Mesodermal cell (in vitro differentiated cells): ENCODE data around the gene LONRF2.

Experiments used
- H3K27ac ChIP-seq: 2 replicates; pipeline ENCODE4 v1.7.0; 2013; ENCODE audit warnings: mild to moderate bottlenecking, low read depth, low read length, moderate library complexity; ENCODE audit not compliant: severe bottlenecking
- H3K36me3 ChIP-seq: 2 replicates; pipeline ENCODE4 v1.7.1; 2013; ENCODE audit warnings: mild to moderate bottlenecking, low read length, moderate library complexity; ENCODE audit not compliant: control insufficient read depth, insufficient read depth
- H3K4me1 ChIP-seq: one replicate; pipeline ENCODE4 v1.7.1; 2013; ENCODE audit warnings: mild to moderate bottlenecking, low read length; ENCODE audit not compliant: insufficient read depth, control insufficient read depth, poor library complexity, severe bottlenecking
- H3K4me3 ChIP-seq: 2 replicates; pipeline ENCODE4 v1.7.0; 2013; ENCODE audit warnings: low read length, control low read depth, mild to moderate bottlenecking; ENCODE audit not compliant: insufficient read depth, poor library complexity, severe bottlenecking; ENCODE audit errors: extremely low read depth
- H3K9me3 ChIP-seq: 2 replicates; pipeline ENCODE4 v1.7.1; 2013; ENCODE audit warnings: mild to moderate bottlenecking, low read length, moderate library complexity; ENCODE audit not compliant: control insufficient read depth
- WGBS, 2 experiments: methylation state at CpG; one replicate each; pipeline ENCODE4 v1.1.5; 2013; ENCODE audit warnings: missing lambda C conversion rate in 2 of 2; ENCODE audit not compliant: insufficient coverage in 2 of 2; 5-methylcytosine and 5-hydroxymethylcytosine counted together

Gene LONRF2

DNA sequence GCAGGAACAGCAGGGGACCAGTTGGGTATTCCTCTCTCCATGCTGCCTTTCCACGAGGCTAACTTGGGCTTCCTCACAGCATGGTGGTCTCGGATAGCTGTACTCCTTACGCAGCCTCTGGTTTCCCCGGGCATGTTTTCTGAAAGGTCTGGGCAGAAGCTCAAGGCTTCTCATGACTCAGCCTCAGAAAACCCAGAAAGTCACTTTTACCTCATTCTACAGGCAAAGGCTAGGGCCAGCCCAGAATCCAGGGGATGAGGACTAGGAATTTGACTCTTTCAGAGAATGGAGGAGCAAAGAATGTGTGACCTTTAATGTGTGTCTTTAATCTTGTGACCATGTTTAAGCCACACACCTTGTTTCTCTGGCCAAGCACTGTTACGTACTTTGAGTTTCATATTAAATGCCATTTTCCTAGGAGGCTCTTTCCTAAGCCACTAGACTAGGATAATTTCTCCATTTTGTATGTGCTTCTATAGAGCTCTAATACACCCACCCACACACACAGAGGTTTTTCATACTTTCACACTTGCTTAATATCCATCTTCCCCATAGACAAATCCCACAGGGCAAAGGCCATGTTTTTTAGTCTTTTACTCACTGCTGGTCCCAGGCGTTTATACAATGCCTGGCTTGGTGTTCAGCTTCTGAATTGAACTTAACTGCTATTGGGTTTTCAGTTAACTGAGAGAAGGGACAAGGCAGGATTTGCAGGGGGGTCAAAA is 77.3 kb downstream of the LONRF2 start:
- H3K36me3 ChIP-seq, result no peaks in the 10 kb centered on the region
- no peaks in the 10 kb centered on the region for H3K9me3 ChIP-seq
- 80 to 90% methylated on average over 5 to 6 of the region's 6 CpGs for WGBS, 2 experiments
- no peak overlapping the region for H3K27ac ChIP-seq
- no peak overlapping the region for H3K4me3 ChIP-seq
- H3K4me1 ChIP-seq, result peaks cover 2% of the 10 kb centered on the region

DNA sequence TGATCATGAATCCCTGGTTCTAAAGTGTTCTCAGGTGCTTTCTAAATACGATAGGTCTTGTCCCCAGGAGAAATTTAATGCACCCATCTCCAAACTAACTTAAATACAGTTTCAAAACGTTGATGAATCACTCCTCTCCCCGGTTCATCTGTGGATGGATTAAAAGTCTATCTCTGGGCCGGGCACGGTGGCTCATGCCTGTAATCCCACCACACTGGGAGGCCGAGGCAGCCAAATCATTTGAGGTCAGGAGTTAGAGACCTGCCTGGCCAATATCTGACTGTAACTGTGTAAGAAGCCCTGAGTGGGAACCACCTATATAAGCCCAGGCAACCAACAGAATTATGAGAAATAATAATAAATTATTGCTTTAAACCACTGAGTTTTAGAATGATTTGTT is 78.7 kb downstream of the LONRF2 start:
- H3K36me3 ChIP-seq, result no peaks in the 10 kb centered on the region
- no peak overlapping the region for H3K4me3 ChIP-seq
- no peaks in the 10 kb centered on the region for H3K4me1 ChIP-seq
- H3K9me3 ChIP-seq, result no peaks in the 10 kb centered on the region
- no peak overlapping the region for H3K27ac ChIP-seq
- 70 to 77% methylated on average over 3 to 4 of the region's 6 CpGs for WGBS, 2 experiments

DNA sequence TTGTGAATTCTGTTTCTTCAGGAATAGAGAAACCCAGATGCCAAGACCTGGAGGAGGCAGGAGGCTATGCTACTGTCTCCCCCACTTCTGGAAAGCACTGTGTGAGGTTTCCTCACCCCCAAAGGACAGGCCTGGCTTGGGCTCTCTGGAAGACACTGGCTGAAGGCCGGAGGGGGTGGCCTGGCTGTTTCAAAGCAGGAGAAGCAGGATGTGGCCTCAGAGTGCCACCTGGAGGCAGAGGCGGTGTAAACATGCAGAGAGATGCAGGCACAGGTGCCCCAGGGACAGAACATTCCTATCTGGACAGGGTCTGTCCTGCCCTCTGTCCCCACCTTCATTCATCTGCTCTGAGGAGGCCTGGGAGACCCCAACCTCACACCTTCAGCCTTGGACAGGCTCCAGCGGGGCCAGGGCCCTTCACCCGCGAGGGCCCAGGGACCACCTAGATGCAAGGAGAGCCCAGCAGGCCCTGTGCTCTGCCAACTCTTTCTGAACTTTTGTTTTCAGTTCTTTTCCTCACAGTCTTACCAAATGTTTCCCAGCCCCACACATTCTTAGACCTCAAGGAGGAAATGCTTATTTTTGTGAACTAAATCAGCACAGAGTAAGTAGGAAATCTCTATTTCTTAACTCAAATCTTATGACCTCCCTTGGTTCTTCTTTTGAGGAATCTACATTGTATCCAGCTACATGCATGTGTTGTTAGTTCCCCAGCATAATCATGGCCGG is 79.2 kb downstream of the LONRF2 start:
- 26 to 46% methylated on average over 3 to 4 of the region's 6 CpGs for WGBS, 2 experiments
- Histone ChIP-seq H3K36me3 (no peaks in the 10 kb centered on the region), H3K4me1 (no peaks in the 10 kb centered on the region)

DNA sequence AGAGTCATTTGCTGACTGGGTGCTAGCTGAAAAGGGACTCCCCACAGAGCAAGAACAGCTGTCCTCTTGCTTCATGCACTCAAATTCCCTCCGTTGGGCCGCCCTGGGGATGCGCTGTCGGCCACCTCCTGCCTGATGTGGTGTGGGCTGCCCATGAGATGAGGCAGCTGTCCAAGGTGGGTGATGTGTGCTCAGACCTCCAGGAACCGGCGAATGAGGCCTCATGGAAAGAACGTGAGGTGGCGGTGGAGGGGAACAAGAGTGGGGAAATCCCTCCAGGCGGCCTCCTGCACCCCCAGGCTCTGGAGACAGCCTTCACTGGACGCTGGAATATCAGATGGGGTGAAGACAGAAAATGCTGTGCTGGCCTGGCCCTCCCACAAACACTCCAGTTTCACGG is 79.8 kb downstream of the LONRF2 start:
- no peak overlapping the region for H3K4me3 ChIP-seq
- WGBS, 2 experiments, result 79 to 94% methylated on average over 4 to 6 of the region's 11 CpGs
- no peaks in the 10 kb centered on the region for H3K9me3 ChIP-seq
- H3K4me1 ChIP-seq, result no peaks in the 10 kb centered on the region
- H3K36me3 ChIP-seq, result no peaks in the 10 kb centered on the region
- H3K27ac ChIP-seq, result no peak overlapping the region

More for the DNA sequence above, 79.2 kb downstream of the LONRF2 start:
- no peak overlapping the region for H3K4me3 ChIP-seq
- H3K27ac ChIP-seq, result no peak overlapping the region
- no peaks in the 10 kb centered on the region for H3K9me3 ChIP-seq

DNA sequence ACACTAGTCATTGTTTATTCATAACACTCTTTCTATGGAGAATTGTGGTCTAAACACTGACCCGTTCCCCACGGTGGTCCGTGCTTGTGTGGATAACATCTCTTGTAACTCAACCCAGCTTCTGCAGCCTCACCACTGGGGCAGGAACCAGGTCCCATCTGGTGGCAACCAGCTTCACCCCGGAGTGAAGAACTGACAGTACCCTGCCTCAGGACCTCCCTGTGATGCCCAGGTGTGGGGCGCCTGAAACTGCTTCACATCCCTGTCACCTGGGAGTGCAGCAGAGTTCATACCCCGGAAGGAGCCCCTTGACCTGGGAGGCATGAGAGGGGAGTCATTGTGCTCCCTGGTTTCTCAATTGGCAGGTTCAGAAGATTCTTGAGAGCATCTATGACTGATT is 81.1 kb downstream of the LONRF2 start:
- 80 to 94% methylated on average over 4 to 6 of the region's 6 CpGs for WGBS, 2 experiments
- no peak overlapping the region for H3K27ac ChIP-seq

DNA sequence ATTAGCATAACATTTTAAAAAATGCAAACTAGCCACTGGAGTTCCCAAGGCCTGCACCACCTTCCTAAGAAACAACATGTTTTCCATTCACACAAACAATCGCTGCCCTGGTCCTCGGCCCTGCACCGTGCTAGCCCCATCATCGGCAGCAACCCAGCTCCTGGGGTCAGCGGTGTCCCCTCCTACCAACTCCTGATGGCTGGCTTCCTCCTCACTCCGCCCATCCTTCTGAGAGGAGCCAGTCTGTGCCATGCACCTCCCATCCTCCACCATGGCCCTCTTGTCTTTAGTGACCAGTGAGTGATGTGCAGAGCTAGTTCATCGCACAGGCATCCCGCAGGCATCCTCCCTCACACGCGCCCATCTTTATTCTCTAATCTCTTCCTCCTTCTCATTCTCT is 81.9 kb downstream of the LONRF2 start:
- Histone ChIP-seq H3K4me3 (no peak overlapping the region), H3K4me1 (no peaks in the 10 kb centered on the region), H3K27ac (no peak overlapping the region), H3K9me3 (no peaks in the 10 kb centered on the region), H3K36me3 (no peaks in the 10 kb centered on the region)
- WGBS, 2 experiments, result 80 to 91% methylated on average over 7 to 10 of the region's 10 CpGs

More for the DNA sequence above, 81.1 kb downstream of the LONRF2 start:
- Histone ChIP-seq H3K4me3 (no peak overlapping the region), H3K9me3 (no peaks in the 10 kb centered on the region), H3K4me1 (no peaks in the 10 kb centered on the region), H3K36me3 (no peaks in the 10 kb centered on the region)

DNA sequence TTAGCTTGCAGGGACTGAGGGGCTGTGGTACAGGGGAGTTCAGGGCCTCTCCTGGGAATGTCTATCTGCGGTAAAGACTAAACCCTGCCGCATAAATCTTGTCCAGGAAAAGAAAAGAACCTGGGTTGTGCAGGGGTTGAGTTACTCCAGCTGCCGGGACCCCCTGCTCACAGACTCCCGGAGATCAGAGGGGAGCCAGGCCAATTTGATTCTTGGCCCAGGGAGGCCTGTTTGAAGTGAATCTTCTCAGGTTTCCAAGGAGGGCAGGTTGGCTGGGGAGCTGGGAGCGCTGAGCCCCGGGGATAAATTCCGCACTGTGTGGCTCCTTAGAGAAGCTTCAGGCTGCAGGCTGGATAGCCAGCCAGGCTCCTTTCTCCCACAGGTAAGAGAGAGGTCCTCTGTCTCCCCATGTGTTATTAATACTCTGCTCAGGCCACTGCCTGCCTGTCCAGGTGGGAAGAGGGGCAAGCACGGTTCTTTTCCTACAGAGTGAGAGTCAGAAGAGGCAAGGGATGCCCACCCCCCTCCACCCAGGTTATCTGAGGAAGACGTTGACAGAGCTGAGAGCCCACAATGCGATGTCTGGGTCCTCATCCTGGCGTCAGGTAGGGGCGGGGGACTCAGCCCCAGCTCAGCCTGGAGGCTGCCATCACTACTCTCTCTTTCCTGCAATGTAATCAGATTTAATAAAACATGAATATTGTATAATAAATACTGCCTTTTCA is 82.7 kb downstream of the LONRF2 start:
- Histone ChIP-seq H3K27ac (no peak overlapping the region), H3K4me1 (peaks cover 6% of the 10 kb centered on the region), H3K36me3 (no peaks in the 10 kb centered on the region), H3K9me3 (no peaks in the 10 kb centered on the region), H3K4me3 (no peak overlapping the region)
- 62 to 70% methylated on average over 7 to 10 of the region's 12 CpGs for WGBS, 2 experiments

DNA sequence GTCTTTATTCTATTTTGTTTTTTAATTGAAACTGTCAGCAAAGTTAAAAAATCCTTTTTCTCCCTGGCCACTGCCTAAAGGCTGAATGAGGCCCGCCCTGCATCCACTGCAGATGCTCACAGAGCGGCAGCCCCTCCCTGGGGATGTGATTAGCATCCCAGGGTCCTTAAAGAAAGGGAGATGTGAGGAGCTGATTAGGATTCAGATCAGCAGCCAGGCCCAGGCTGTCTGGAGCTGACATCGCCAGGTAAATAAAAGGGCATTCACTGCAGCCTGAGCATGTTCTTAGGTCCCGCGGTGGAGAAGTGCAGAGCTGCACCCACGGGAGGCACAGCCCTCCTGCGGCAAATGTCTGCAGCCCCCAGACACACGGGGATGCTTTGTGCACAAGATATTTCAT is 83.8 kb downstream of the LONRF2 start:
- H3K4me3 ChIP-seq, result no peak overlapping the region
- H3K36me3 ChIP-seq, result no peaks in the 10 kb centered on the region
- 78 to 94% methylated on average over 6 to 7 of the region's 8 CpGs for WGBS, 2 experiments
- H3K4me1 ChIP-seq, result peaks cover 14% of the 10 kb centered on the region
- H3K9me3 ChIP-seq, result no peaks in the 10 kb centered on the region
- H3K27ac ChIP-seq, result no peak overlapping the region

DNA sequence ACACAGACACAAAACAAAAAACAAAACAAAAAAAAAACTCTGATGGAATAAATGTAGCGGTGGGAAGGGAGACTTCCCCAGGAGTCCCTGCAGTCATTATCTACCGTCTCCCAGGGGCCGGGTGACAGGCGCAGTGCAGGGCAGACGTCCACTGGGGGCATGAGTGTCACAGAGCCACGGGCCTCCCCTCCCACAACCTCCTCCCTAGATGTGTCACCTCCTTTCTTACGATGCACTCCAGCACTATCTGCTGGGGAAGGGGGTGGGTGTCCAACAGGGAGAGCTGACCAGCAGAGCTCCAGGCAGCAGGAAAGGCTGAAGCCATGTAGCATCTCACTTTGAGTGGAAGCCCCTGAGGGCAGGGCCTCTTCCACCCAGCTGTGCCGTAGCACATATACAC is 84.5 kb downstream of the LONRF2 start:
- 63 to 80% methylated on average over 2 to 3 of the region's 8 CpGs for WGBS, 2 experiments
- no peak overlapping the region for H3K27ac ChIP-seq
- H3K4me3 ChIP-seq, result no peak overlapping the region
- no peaks in the 10 kb centered on the region for H3K9me3 ChIP-seq
- no peaks in the 10 kb centered on the region for H3K36me3 ChIP-seq
- H3K4me1 ChIP-seq, result peaks cover 14% of the 10 kb centered on the region

DNA sequence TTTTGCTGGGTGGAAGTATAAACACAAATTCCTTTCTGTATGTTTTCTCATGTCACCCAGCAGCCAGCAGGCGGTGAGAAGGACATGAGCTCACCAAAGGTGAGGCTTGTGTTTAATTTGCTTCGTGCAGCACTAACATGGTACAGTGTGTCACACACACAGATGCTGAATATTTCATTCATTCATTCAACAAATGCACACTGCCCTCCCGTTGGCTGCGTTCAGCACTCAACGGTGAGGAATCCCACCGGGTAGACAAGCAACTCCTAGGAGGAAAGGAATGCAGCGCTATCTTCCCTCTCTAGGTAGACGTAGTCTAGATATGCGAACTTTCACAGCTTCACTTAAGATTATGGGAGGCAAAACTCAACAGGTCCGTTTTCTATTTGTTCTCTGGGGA is 85.1 kb downstream of the LONRF2 start:
- WGBS, 2 experiments, result 82% methylated on average over 9 to 10 of the region's 10 CpGs
- Histone ChIP-seq H3K9me3 (no peaks in the 10 kb centered on the region), H3K36me3 (no peaks in the 10 kb centered on the region), H3K4me1 (peaks cover 14% of the 10 kb centered on the region), H3K4me3 (no peak overlapping the region), H3K27ac (no peak overlapping the region)
